ENCODE measurements around the gene LARGE1. TPM values are rescaled to one million over a fixed set of nuclear protein-coding genes. Genes with fewer than 3 reads are reported as not detected.
A peak's percentile ranks its signal among the peaks of the same experiment; 100 is the strongest.
"Not testable (repeated sequence)": the region's sequence is repeated elsewhere in the genome, so short reads cannot be mapped to it uniquely, and the experiment has no call there.

The LARGE1 gene
- total and polyA plus RNA-seq, 4 donors: 25.6 to 45.6 (median 37.6) TPM

DNA sequence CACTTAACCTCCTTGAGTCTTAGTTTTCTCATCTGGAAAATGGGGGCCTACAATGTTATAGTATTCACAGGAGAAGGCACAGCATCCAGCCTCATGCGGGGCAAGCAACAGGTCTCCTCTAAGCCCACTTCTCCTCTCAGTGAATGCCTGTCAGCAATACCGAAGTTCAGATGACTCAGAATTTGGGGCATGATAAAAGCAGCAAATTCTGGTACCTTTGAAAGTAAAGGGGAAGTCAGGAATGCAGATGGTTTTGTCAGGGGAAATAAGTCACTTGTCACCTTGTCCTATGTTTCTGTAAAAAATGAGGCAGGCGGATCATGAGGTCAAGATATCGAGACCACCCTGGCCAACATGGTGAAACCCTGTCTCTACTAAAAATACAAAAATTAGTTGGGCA lies 350.2 kb downstream of the LARGE1 start:
- H3K4me3 ChIP-seq (ENCODE audit: low read depth, low read length): no peak overlapping the region
- no peak overlapping the region for H3K27ac ChIP-seq (ENCODE audit: low read depth, low read length)
- no peak for DNase-seq (ENCODE audit: low read depth in 4 of 6, low spot score in 6 of 6)
- H3K36me3 ChIP-seq (ENCODE audit: control insufficient read depth, insufficient read depth, low read length): no peaks in the 10 kb centered on the region
- no peaks in the 10 kb centered on the region for H3K9me3 ChIP-seq (ENCODE audit: control insufficient read depth, insufficient read depth, low read length)
- H3K4me1 ChIP-seq (ENCODE audit: control insufficient read depth, insufficient read depth, low read length): peaks cover 6% of the 10 kb centered on the region
- H3K27me3 ChIP-seq (ENCODE audit: control insufficient read depth, insufficient read depth, low read length): no peaks in the 10 kb centered on the region
- 100% methylated on average over 1 of the region's 4 CpGs for WGBS (ENCODE audit: insufficient coverage)

DNA sequence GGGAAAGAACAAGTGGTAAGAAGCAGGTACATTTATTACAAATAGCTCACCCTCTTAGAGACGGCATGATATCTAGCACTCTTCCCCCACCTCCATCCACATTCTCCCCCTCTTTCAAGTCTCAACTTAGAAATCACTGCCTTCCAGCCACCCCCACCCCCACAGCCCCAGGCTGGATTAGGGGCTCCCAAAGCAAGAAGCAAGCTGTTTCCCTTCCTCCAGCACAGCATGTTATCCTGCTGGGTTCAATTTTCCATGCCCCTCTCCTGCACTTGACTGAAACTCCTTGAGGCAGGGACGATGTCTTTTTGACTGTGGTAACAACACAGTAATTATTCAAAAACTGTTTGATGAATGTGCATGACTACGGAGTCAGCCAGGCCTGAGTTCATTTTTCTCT lies 350.7 kb downstream of the LARGE1 start:
- H3K4me3 ChIP-seq (ENCODE audit: low read depth, low read length): no peak overlapping the region
- no peaks in the 10 kb centered on the region for H3K9me3 ChIP-seq (ENCODE audit: control insufficient read depth, insufficient read depth, low read length)
- DNase-seq (ENCODE audit: low read depth in 4 of 6, low spot score in 6 of 6): peak in 1 of 6 donors; percentile 49
- WGBS (ENCODE audit: insufficient coverage): no CpG with 5 or more reads among the region's 3 CpGs
- no peak overlapping the region for H3K27ac ChIP-seq (ENCODE audit: low read depth, low read length)
- no peaks in the 10 kb centered on the region for H3K36me3 ChIP-seq (ENCODE audit: control insufficient read depth, insufficient read depth, low read length)
- H3K27me3 ChIP-seq (ENCODE audit: control insufficient read depth, insufficient read depth, low read length): no peaks in the 10 kb centered on the region
- H3K4me1 ChIP-seq (ENCODE audit: control insufficient read depth, insufficient read depth, low read length): peaks cover 6% of the 10 kb centered on the region

- DNase-seq (ENCODE audit: low read depth in 4 of 6, low spot score in 6 of 6): peak in 2 of 6 donors; percentile 46 to 67
- no peak overlapping the region for H3K4me3 ChIP-seq (ENCODE audit: low read depth, low read length)
- WGBS (ENCODE audit: insufficient coverage): 13% methylated on average over 3 of the region's 4 CpGs
- H3K4me1 ChIP-seq (ENCODE audit: control insufficient read depth, insufficient read depth, low read length): peaks cover 6% of the 10 kb centered on the region
- H3K27ac ChIP-seq (ENCODE audit: low read depth, low read length): no peak overlapping the region
- no peaks in the 10 kb centered on the region for H3K27me3 ChIP-seq (ENCODE audit: control insufficient read depth, insufficient read depth, low read length)
- H3K36me3 ChIP-seq (ENCODE audit: control insufficient read depth, insufficient read depth, low read length): no peaks in the 10 kb centered on the region
- H3K9me3 ChIP-seq (ENCODE audit: control insufficient read depth, insufficient read depth, low read length): no peaks in the 10 kb centered on the region
Observed at GRCh38 chr22:33569018-33569417, 351.3 kb downstream of the LARGE1 start.

DNA sequence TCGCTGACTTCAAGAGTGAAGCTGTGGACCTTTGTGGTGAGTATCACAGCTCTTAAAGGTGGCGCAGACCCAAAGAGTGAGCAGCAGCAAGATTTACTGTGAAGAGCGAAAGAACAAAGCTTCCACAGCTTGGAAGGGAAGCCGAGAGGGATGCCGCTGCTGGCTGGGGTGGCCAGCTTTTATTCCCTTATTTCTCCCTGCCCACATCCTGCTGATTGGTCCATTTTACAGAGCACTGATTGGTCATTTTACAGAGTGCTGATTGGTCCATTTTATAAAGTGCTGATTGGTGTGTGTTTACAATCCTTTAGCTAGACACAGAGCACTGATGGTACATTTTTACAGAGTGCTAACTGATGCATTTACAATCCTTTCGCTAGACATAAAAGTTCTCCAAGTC lies 353.8 kb downstream of the LARGE1 start:
- not testable (repeated sequence) for H3K27me3 ChIP-seq (ENCODE audit: control insufficient read depth, insufficient read depth, low read length); H3K9me3 ChIP-seq (ENCODE audit: control insufficient read depth, insufficient read depth, low read length); DNase-seq (ENCODE audit: low read depth in 4 of 6, low spot score in 6 of 6); H3K36me3 ChIP-seq (ENCODE audit: control insufficient read depth, insufficient read depth, low read length); H3K4me3 ChIP-seq (ENCODE audit: low read depth, low read length); H3K27ac ChIP-seq (ENCODE audit: low read depth, low read length)
- H3K4me1 ChIP-seq (ENCODE audit: control insufficient read depth, insufficient read depth, low read length): peaks cover 11% of the 10 kb centered on the region
- WGBS (ENCODE audit: insufficient coverage): 66% methylated on average over 5 of the region's 6 CpGs

- Histone ChIP-seq H3K36me3 (ENCODE audit: control insufficient read depth, insufficient read depth, low read length) (no peaks in the 10 kb centered on the region), H3K4me3 (ENCODE audit: low read depth, low read length) (no peak overlapping the region), H3K4me1 (ENCODE audit: control insufficient read depth, insufficient read depth, low read length) (peaks cover 11% of the 10 kb centered on the region), H3K27ac (ENCODE audit: low read depth, low read length) (no peak overlapping the region), H3K9me3 (ENCODE audit: control insufficient read depth, insufficient read depth, low read length) (no peaks in the 10 kb centered on the region), H3K27me3 (ENCODE audit: control insufficient read depth, insufficient read depth, low read length) (no peaks in the 10 kb centered on the region)
- DNase-seq (ENCODE audit: low read depth in 4 of 6, low spot score in 6 of 6): no peak
- 92% methylated on average over 4 of the region's 7 CpGs for WGBS (ENCODE audit: insufficient coverage)
Observed at GRCh38 chr22:33565580-33565995, 354.7 kb downstream of the LARGE1 start.

GRCh38 chr22:33564683-33565082 lies 355.6 kb downstream of the LARGE1 start:
- Histone ChIP-seq H3K4me1 (ENCODE audit: control insufficient read depth, insufficient read depth, low read length) (peaks cover 11% of the 10 kb centered on the region), H3K9me3 (ENCODE audit: control insufficient read depth, insufficient read depth, low read length) (no peaks in the 10 kb centered on the region), H3K27ac (ENCODE audit: low read depth, low read length) (no peak overlapping the region), H3K36me3 (ENCODE audit: control insufficient read depth, insufficient read depth, low read length) (no peaks in the 10 kb centered on the region), H3K27me3 (ENCODE audit: control insufficient read depth, insufficient read depth, low read length) (no peaks in the 10 kb centered on the region), H3K4me3 (ENCODE audit: low read depth, low read length) (no peak overlapping the region)
- 91% methylated on average over 4 of the region's 6 CpGs for WGBS (ENCODE audit: insufficient coverage)
- no peak for DNase-seq (ENCODE audit: low read depth in 4 of 6, low spot score in 6 of 6)

GRCh38 chr22:33563220-33563964 lies 356.9 kb downstream of the LARGE1 start:
- 73% methylated on average over 6 of the region's 14 CpGs for WGBS (ENCODE audit: insufficient coverage)
- no peak overlapping the region for H3K27ac ChIP-seq (ENCODE audit: low read depth, low read length)
- no peaks in the 10 kb centered on the region for H3K9me3 ChIP-seq (ENCODE audit: control insufficient read depth, insufficient read depth, low read length)

DNA sequence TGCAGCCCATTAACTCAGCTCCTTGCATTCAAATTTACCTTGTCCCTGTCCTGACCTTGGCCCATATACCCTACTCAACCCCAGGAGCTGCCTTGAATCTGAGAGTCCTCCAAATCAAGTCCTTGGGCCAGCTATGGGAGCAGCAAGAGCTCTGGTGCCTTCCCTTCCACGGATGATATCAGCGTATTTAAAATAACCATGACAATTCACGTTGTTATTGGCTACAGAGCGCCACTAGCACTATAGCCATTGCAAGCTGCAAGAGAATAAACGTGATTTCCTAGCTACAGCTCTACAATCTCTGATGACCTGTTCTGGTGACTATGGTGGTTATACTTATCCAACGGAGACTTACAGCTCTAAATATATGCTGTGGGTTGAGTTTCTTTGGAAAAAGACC lies 357.8 kb downstream of the LARGE1 start:
- Histone ChIP-seq H3K4me3 (ENCODE audit: low read depth, low read length) (no peak overlapping the region), H3K27ac (ENCODE audit: low read depth, low read length) (no peak overlapping the region), H3K4me1 (ENCODE audit: control insufficient read depth, insufficient read depth, low read length) (peaks cover 4% of the 10 kb centered on the region), H3K27me3 (ENCODE audit: control insufficient read depth, insufficient read depth, low read length) (no peaks in the 10 kb centered on the region), H3K36me3 (ENCODE audit: control insufficient read depth, insufficient read depth, low read length) (no peaks in the 10 kb centered on the region), H3K9me3 (ENCODE audit: control insufficient read depth, insufficient read depth, low read length) (no peaks in the 10 kb centered on the region)
- peak in 1 of 6 donors; percentile 42 for DNase-seq (ENCODE audit: low read depth in 4 of 6, low spot score in 6 of 6)
- no CpG with 5 or more reads among the region's 6 CpGs for WGBS (ENCODE audit: insufficient coverage)

More at GRCh38 chr22:33563220-33563964, 356.9 kb downstream of the LARGE1 start:
- Histone ChIP-seq H3K4me1 (ENCODE audit: control insufficient read depth, insufficient read depth, low read length) (peaks cover 9% of the 10 kb centered on the region), H3K36me3 (ENCODE audit: control insufficient read depth, insufficient read depth, low read length) (no peaks in the 10 kb centered on the region), H3K4me3 (ENCODE audit: low read depth, low read length) (no peak overlapping the region), H3K27me3 (ENCODE audit: control insufficient read depth, insufficient read depth, low read length) (no peaks in the 10 kb centered on the region)
- peak in 1 of 6 donors; percentile 76 for DNase-seq (ENCODE audit: low read depth in 4 of 6, low spot score in 6 of 6)

GRCh38 chr22:33561149-33561807 lies 359.0 kb downstream of the LARGE1 start:
- peaks cover 4% of the 10 kb centered on the region for H3K4me1 ChIP-seq (ENCODE audit: control insufficient read depth, insufficient read depth, low read length)
- H3K36me3 ChIP-seq (ENCODE audit: control insufficient read depth, insufficient read depth, low read length): no peaks in the 10 kb centered on the region
- H3K27me3 ChIP-seq (ENCODE audit: control insufficient read depth, insufficient read depth, low read length): no peaks in the 10 kb centered on the region
- DNase-seq (ENCODE audit: low read depth in 4 of 6, low spot score in 6 of 6): no peak
- H3K9me3 ChIP-seq (ENCODE audit: control insufficient read depth, insufficient read depth, low read length): no peaks in the 10 kb centered on the region
- WGBS (ENCODE audit: insufficient coverage): 93% methylated on average over 6 of the region's 9 CpGs
- H3K27ac ChIP-seq (ENCODE audit: low read depth, low read length): no peak overlapping the region
- no peak overlapping the region for H3K4me3 ChIP-seq (ENCODE audit: low read depth, low read length)

DNA sequence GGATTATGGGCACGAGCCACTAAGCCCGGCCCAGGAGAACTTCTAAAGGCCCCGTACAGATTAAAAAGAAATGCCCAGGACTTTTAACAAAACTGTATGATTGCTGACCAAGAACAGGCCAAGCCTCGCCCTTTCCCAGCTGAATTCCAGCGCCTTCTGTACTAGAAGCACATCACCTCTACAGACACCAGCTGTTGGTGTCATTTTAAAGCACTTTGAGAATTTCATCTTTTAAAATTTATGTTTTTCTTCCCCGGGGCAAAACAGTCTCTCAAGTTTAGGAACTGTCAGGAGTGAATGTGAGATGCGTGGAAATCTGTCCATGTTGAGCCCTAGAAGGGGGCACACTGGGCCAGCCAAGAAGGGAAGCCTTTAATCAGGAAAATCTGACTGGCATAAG lies 362.4 kb downstream of the LARGE1 start:
- Histone ChIP-seq H3K4me3 (ENCODE audit: low read depth, low read length) (no peak overlapping the region), H3K36me3 (ENCODE audit: control insufficient read depth, insufficient read depth, low read length) (no peaks in the 10 kb centered on the region), H3K4me1 (ENCODE audit: control insufficient read depth, insufficient read depth, low read length) (peaks cover 1% of the 10 kb centered on the region), H3K27ac (ENCODE audit: low read depth, low read length) (no peak overlapping the region), H3K9me3 (ENCODE audit: control insufficient read depth, insufficient read depth, low read length) (no peaks in the 10 kb centered on the region), H3K27me3 (ENCODE audit: control insufficient read depth, insufficient read depth, low read length) (no peaks in the 10 kb centered on the region)
- DNase-seq (ENCODE audit: low read depth in 4 of 6, low spot score in 6 of 6): no peak
- 97% methylated on average over 7 of the region's 7 CpGs for WGBS (ENCODE audit: insufficient coverage)

Measured in spinal cord (tissue), 10 donors.